SK-N-MC (cell line): ENCODE measurements around the gene CBLL2.

ENCODE experiments used
- DNase-seq: peaks from one replicate; pipeline ENCODE4 v3.0.0-alpha.2; 2011; ENCODE audit warnings: low read depth, low spot score
- H3K27ac ChIP-seq: fragments of 200-600 bp; sonication (generic); 2 replicates; pipeline ENCODE4 v1.5.1; 2016; ENCODE audit warnings: mixed run types
- H3K36me3 ChIP-seq: fragments of 200-600 bp; sonication (generic); 2 replicates; pipeline ENCODE4 v1.6.1; 2017; ENCODE audit warnings: antibody characterized with exemption, low read length, mixed read lengths; ENCODE audit not compliant: insufficient read depth
- H3K4me3 ChIP-seq: fragments of 200-600 bp; sonication (generic); 2 replicates; pipeline ENCODE4 v1.5.1; 2016
- H3K9ac ChIP-seq: fragments of 200-600 bp; sonication (generic); 2 replicates; pipeline ENCODE4 v1.8.0; 2017; ENCODE audit warnings: mixed run types, mixed read lengths; ENCODE audit not compliant: insufficient read length
- H3K9me3 ChIP-seq: fragments of 200-600 bp; sonication (generic); 2 replicates; pipeline ENCODE4 v1.6.1; 2017; ENCODE audit warnings: low read depth, mild to moderate bottlenecking, antibody characterized with exemption, low read length, moderate library complexity, mixed read lengths
- EZH2 ChIP-seq: fragments of 200-600 bp; sonication (generic); IDR thresholded peaks from one replicate; pipeline ENCODE4 v1.6.1; 2017; ENCODE audit warnings: antibody characterized with exemption
- FOXP2 ChIP-seq: optimal IDR thresholded peaks from 2 replicates; pipeline ENCODE3; 2011; ENCODE audit warnings: mild to moderate bottlenecking, moderate library complexity; ENCODE audit not compliant: insufficient read depth; ENCODE audit errors: extremely low read length, control extremely low read depth
- POLR2AphosphoS5 ChIP-seq: IDR thresholded peaks from 2 replicates; pipeline ENCODE4 v1.6.1; 2012; ENCODE audit warnings: mild to moderate bottlenecking, low read depth, low read length, borderline replicate concordance

CBLL2 gene

GRCh38 chrX:22272613-22273012 lies at the start of gene CBLL2:
Gene CBLL2, plus strand, starts transcription at chrX:22272913. Its CDS starts 79 bp downstream, at chrX:22272992.
- Histone ChIP-seq H3K9me3 (no peaks in the 10 kb centered on the region), H3K4me3 (no peak within 1 kb of the TSS), H3K36me3 (no peaks in the 10 kb centered on the region), H3K27ac (no peak within 1 kb of the TSS), H3K9ac (no peak within 1 kb of the TSS)
- TF ChIP-seq EZH2 (no peak), POLR2AphosphoS5 (no peak), FOXP2 (no peak)
- no peak for DNase-seq

GRCh38 chrX:22234380-22234779 lies 38.3 kb upstream of the CBLL2 start:
- TF ChIP-seq POLR2AphosphoS5 = no peak
- no peak for TF ChIP-seq EZH2
- no peak for TF ChIP-seq FOXP2
- H3K9ac ChIP-seq = no peak overlapping the region
- H3K4me3 ChIP-seq = no peak overlapping the region
- no peaks in the 10 kb centered on the region for H3K36me3 ChIP-seq
- no peaks in the 10 kb centered on the region for H3K9me3 ChIP-seq
- DNase-seq = no peak
- H3K27ac ChIP-seq = no peak overlapping the region

- no peak for DNase-seq
- Histone ChIP-seq H3K9me3 (no peaks in the 10 kb centered on the region), H3K4me3 (no peak overlapping the region), H3K27ac (no peak overlapping the region), H3K9ac (no peak overlapping the region), H3K36me3 (no peaks in the 10 kb centered on the region)
- TF ChIP-seq FOXP2 = no peak
- no peak for TF ChIP-seq EZH2
- no peak for TF ChIP-seq POLR2AphosphoS5
Measured at GRCh38 chrX:22237479-22237878, 35.2 kb upstream of the CBLL2 start.

GRCh38 chrX:22246620-22247019 lies 26.1 kb upstream of the CBLL2 start:
- TF ChIP-seq POLR2AphosphoS5 (no peak), FOXP2 (no peak), EZH2 (no peak)
- Histone ChIP-seq H3K27ac (no peak overlapping the region), H3K9ac (no peak overlapping the region), H3K9me3 (no peaks in the 10 kb centered on the region), H3K4me3 (no peak overlapping the region), H3K36me3 (no peaks in the 10 kb centered on the region)
- no peak for DNase-seq

- no peak for DNase-seq
- TF ChIP-seq FOXP2 = no peak
- no peak for TF ChIP-seq EZH2
- TF ChIP-seq POLR2AphosphoS5 = no peak
- Histone ChIP-seq H3K36me3 (no peaks in the 10 kb centered on the region), H3K4me3 (no peak overlapping the region), H3K27ac (no peak overlapping the region), H3K9ac (no peak overlapping the region), H3K9me3 (no peaks in the 10 kb centered on the region)
Measured at GRCh38 chrX:22247169-22247568, 25.5 kb upstream of the CBLL2 start.

- Histone ChIP-seq H3K9me3 (no peaks in the 10 kb centered on the region), H3K4me3 (no peak overlapping the region), H3K9ac (no peak overlapping the region), H3K36me3 (no peaks in the 10 kb centered on the region), H3K27ac (no peak overlapping the region)
- no peak for TF ChIP-seq EZH2
- no peak for TF ChIP-seq POLR2AphosphoS5
- TF ChIP-seq FOXP2 = no peak
- no peak for DNase-seq
Measured at GRCh38 chrX:22248401-22248800, 24.3 kb upstream of the CBLL2 start.

GRCh38 chrX:22249371-22249770 lies 23.3 kb upstream of the CBLL2 start:
- TF ChIP-seq EZH2 (no peak), FOXP2 (no peak), POLR2AphosphoS5 (no peak)
- H3K36me3 ChIP-seq = no peaks in the 10 kb centered on the region
- H3K27ac ChIP-seq = no peak overlapping the region
- no peak overlapping the region for H3K9ac ChIP-seq
- H3K9me3 ChIP-seq = no peaks in the 10 kb centered on the region
- no peak for DNase-seq
- H3K4me3 ChIP-seq = no peak overlapping the region

- Histone ChIP-seq H3K9me3 (no peaks in the 10 kb centered on the region), H3K36me3 (no peaks in the 10 kb centered on the region), H3K9ac (no peak overlapping the region), H3K4me3 (no peak overlapping the region), H3K27ac (no peak overlapping the region)
- no peak for DNase-seq
- no peak for TF ChIP-seq FOXP2
- TF ChIP-seq EZH2 = no peak
- TF ChIP-seq POLR2AphosphoS5 = no peak
Measured at GRCh38 chrX:22268706-22269105, 4.0 kb upstream of the CBLL2 start.

GRCh38 chrX:22273714-22274317 lies 1.1 kb downstream of the CBLL2 start:
- no peak for DNase-seq
- no peaks in the 10 kb centered on the region for H3K9me3 ChIP-seq
- H3K36me3 ChIP-seq = no peaks in the 10 kb centered on the region
- TF ChIP-seq FOXP2 (no peak), POLR2AphosphoS5 (no peak), EZH2 (no peak)
- no peak overlapping the region for H3K4me3 ChIP-seq
- H3K27ac ChIP-seq = no peak overlapping the region
- H3K9ac ChIP-seq = no peak overlapping the region
